Measurements from ENCODE around the gene ERI3. TPM values are rescaled to one million over a fixed set of nuclear protein-coding genes. Genes with fewer than 3 reads are reported as not detected.

ERI3 gene, protein sequence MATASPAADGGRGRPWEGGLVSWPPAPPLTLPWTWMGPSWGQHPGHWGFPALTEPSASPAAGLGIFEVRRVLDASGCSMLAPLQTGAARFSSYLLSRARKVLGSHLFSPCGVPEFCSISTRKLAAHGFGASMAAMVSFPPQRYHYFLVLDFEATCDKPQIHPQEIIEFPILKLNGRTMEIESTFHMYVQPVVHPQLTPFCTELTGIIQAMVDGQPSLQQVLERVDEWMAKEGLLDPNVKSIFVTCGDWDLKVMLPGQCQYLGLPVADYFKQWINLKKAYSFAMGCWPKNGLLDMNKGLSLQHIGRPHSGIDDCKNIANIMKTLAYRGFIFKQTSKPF
- total RNA-seq (2012; rRNA removed) (55.3 and 56.6 TPM in 2 replicates), polyA plus RNA-seq (2012; rRNA removed) (70.9 and 75.7 TPM in 2 replicates), Bru-seq, nascent RNA (percentile 81 among the genes with signal in this experiment), BruChase-seq, experiment 1, labeled RNA remaining after a 6-hour chase (percentile 80 among the genes with signal in this experiment), BruChase-seq, experiment 2, labeled RNA remaining after a 2-hour chase (percentile 89 among the genes with signal in this experiment)
- polyA plus RNA-seq (2012; cell fraction: cytosol; rRNA removed) = 52.8 and 73.8 TPM in 2 replicates
- polyA plus RNA-seq (2012; cell fraction: nucleus; rRNA removed; ENCODE audit: low replicate concordance) = 48.1 and 65.7 TPM in 2 replicates
- long read RNA-seq, transcript ERI3-201 (9 exons, 1,684 nt) = major isoform, 25 of 81 reads
- long read RNA-seq, partial matches to known transcripts = 15 of 81 reads
- long read RNA-seq, other reads (novel, unspliced or antisense) = 41 of 81 reads

DNA sequence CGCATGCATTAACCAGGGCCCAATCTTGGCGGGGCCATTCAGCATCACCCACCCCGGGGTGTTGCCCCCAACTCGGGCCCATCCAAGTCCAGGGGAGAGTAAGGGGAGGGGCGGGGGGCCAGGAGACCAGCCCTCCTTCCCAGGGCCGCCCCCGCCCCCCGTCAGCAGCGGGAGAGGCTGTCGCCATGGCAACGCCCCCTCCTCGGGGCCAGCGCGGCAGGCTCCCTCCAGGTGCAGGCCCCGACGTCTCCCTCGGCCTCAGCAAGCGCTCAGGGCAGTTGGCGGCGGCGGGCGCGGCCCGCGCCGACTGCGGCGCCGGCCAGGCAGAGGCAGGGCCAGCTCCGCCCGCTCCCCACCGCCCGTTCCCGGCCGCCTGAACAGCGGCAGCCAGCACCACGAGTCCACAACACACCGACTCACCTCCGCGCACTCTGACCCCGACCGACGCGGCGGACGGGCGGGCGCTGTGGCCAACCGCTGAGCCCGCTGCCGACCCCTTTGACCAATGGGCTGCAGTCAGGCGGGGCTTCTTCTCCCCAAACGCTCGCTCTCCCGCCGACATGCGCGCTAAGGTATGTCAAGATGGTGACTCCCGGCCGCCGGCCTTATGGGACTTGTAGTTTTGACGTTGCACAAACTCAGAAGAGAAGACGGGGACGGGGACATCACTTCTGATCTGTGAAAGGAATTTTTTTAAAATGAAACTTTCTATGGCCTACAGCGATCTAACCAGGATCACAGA is at the start of gene ERI3:
ERI3 (minus strand) TSS at position 418 of the 742 bp plus-strand sequence; CDS start at position 187, 231 bp downstream.
- dilution Hi-C loops (cut with HindIII; ENCODE audit: low sequenced_read_pairs, unreplicated experiment) (no loop called here), in situ Hi-C loops (cut with MboI; ENCODE audit: low sequenced_read_pairs) (no loop called here), intact Hi-C loops (cut with micrococcal nuclease) (loop anchor here (2.0 kb wide), 1 partner anchor 26 kb away; no protein-coding TSS in a partner anchor)
- H3K14ac ChIP-seq (replicated peaks; ENCODE audit: low read depth, low read length) = peak within 1 kb of the TSS; percentile 85
- no peaks in the 10 kb centered on the region for H3K27me3 ChIP-seq (ENCODE audit: control insufficient read depth, insufficient read depth, low read length)
- POLR2A ChIA-PET (ENCODE audit: unreplicated experiment) = no interaction called here
- peak within 1 kb of the TSS; percentile 81 for H3K4me3 ChIP-seq (ENCODE audit: insufficient read depth, low read depth, low read length)
- no peak for TF ChIP-seq CEBPB (IDR thresholded peaks at IDR 0.05; ENCODE audit: low read depth, low read length)
- TF ChIP-seq, protein P1, sequence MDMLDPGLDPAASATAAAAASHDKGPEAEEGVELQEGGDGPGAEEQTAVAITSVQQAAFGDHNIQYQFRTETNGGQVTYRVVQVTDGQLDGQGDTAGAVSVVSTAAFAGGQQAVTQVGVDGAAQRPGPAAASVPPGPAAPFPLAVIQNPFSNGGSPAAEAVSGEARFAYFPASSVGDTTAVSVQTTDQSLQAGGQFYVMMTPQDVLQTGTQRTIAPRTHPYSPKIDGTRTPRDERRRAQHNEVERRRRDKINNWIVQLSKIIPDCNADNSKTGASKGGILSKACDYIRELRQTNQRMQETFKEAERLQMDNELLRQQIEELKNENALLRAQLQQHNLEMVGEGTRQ (IDR thresholded peaks at IDR 0.05; ENCODE audit: low read depth, low read length) = 0 out of 2 replicates have a peak, but pooled peaks have one; percentile 12
- TF ChIP-seq RFX5 (IDR thresholded peaks at IDR 0.05; ENCODE audit: low read depth, low read length) = no peak
- TF ChIP-seq POLR2A (IDR thresholded peaks at IDR 0.05; ENCODE audit: low read depth, low read length) = peak; percentile 84
- TF ChIP-seq MXI1 (IDR thresholded peaks at IDR 0.05; ENCODE audit: borderline replicate concordance, low read depth, low read length) = peak; percentile 90; the same call in 1 of the 2 replicates
- peak; percentile 73 for TF ChIP-seq FOS (IDR thresholded peaks at IDR 0.05; ENCODE audit: low read depth, low read length)
- TF ChIP-seq CHD1 (IDR thresholded peaks at IDR 0.05; ENCODE audit: low read depth, low read length) = no peak
- H3K9ac ChIP-seq (ENCODE audit: low read depth, low read length) = peak within 1 kb of the TSS; percentile 61
- peaks cover 3% of the 10 kb centered on the region for H3K4me1 ChIP-seq (ENCODE audit: control insufficient read depth, insufficient read depth, low read length)
- WGBS, 2 experiments (ENCODE audit: extremely low coverage in 2 of 2, insufficient read length in 1 of 2) = 0% methylated on average over 43 of the region's 65 CpGs; no CpG with 5 or more reads in 1 of the 2 experiments
- peak within 1 kb of the TSS; percentile 31 for H2BK5ac ChIP-seq (ENCODE audit: low read depth, low read length, poor library complexity, severe bottlenecking)
- peak within 1 kb of the TSS; percentile 16; the same call in 1 of the 3 replicates for H2BK15ac ChIP-seq (ENCODE audit: low read depth, low read length)
- H3K18ac ChIP-seq (ENCODE audit: low read depth, low read length) = 0 out of 2 replicates have a peak within 1 kb of the TSS, but pooled peaks have one; percentile 7
- 0 out of 2 replicates have a peak within 1 kb of the TSS, but pooled peaks have one; percentile 31 for H2AK5ac ChIP-seq (ENCODE audit: low read depth, low read length)
- peak; percentile 100 for ATAC-seq (ENCODE audit: low read depth)
- H3K79me1 ChIP-seq (ENCODE audit: low read depth in 1 of 2, low read length in 2 of 2) = peaks cover 24 to 30% of the 10 kb centered on the region in 2 experiments
- peak within 1 kb of the TSS; percentile 100 for H3K4me2 ChIP-seq (ENCODE audit: low read depth, low read length)
- H2BK20ac ChIP-seq (ENCODE audit: low read depth, low read length) = no peak within 1 kb of the TSS; the same call in 1 of the 2 replicates
- H3K36me3 ChIP-seq (ENCODE audit: control insufficient read depth, insufficient read depth, low read length) = no peaks in the 10 kb centered on the region
- CTCF ChIA-PET = interaction anchor here (0.9 kb wide), 1 partner anchor 26 kb away, joined by 3 read pairs; no protein-coding TSS in a partner anchor
- H3K27ac ChIP-seq (ENCODE audit: insufficient read depth, low read length) = peak within 1 kb of the TSS; percentile 41
- H2AFZ ChIP-seq (replicated peaks; ENCODE audit: low read length, poor library complexity) = peak within 1 kb of the TSS; percentile 93
- peak within 1 kb of the TSS; percentile 98 to 99 for H4K8ac ChIP-seq (ENCODE audit: low read depth in 2 of 2, low read length in 2 of 2)
- peak within 1 kb of the TSS; percentile 86 for H2AK9ac ChIP-seq (replicated peaks; ENCODE audit: low read depth, low read length, poor library complexity)
- peak; percentile 96 for DNase-seq
- H4K5ac ChIP-seq (ENCODE audit: low read depth, low read length) = peak within 1 kb of the TSS; percentile 98
- peak within 1 kb of the TSS; percentile 67 for H3K4ac ChIP-seq (ENCODE audit: low read depth, low read length)
- H4K91ac ChIP-seq (ENCODE audit: insufficient read depth, low read depth, low read length) = peak within 1 kb of the TSS; percentile 20
- no peak within 1 kb of the TSS; the same call in 1 of the 2 replicates for H3K56ac ChIP-seq (ENCODE audit: extremely low read depth, insufficient read depth, low read length)
- H3K9me3 ChIP-seq (ENCODE audit: control insufficient read depth, insufficient read depth, low read length) = no peaks in the 10 kb centered on the region
- peak within 1 kb of the TSS; percentile 20 for H2BK120ac ChIP-seq (ENCODE audit: low read depth, low read length)
- peak within 1 kb of the TSS; percentile 48 for H3K23ac ChIP-seq (ENCODE audit: low read depth, low read length)
- peaks cover 8% of the 10 kb centered on the region for H3K9me1 ChIP-seq (ENCODE audit: insufficient read depth, low read length)
- H4K20me1 ChIP-seq (ENCODE audit: insufficient read depth, low read length) = no peaks in the 10 kb centered on the region
- no TSS peak for BruUV-seq (replicated peaks)

Measured in IMR-90 (cell line).